Transverse colon (tissue), 4 donors: Measurements from ENCODE around the gene MIEF1. TPM values are rescaled to one million over a fixed set of nuclear protein-coding genes. Genes with fewer than 3 reads are reported as not detected.
"Not testable (repeated sequence)": the region's sequence is repeated elsewhere in the genome, so short reads cannot be mapped to it uniquely, and the experiment has no call there.

Experiments
- DNase-seq: peaks from one replicate; pipeline ENCODE4 v3.0.0-alpha.2; 2019
- H3K27ac ChIP-seq, 4 donors: fragments of 200-600 bp; sonication (generic); 2 replicates each; pipeline ENCODE4 v1.5.1; 2016 to 2018; ENCODE audit warnings: inconsistent platforms in 4 of 4
- H3K27me3 ChIP-seq: fragments of 200-600 bp; sonication (generic); 2 replicates; pipeline ENCODE4 v1.5.1; 2017; ENCODE audit warnings: inconsistent platforms
- H3K36me3 ChIP-seq, 4 donors: fragments of 200-600 bp; sonication (generic); 2 replicates each; pipeline ENCODE4 v1.5.1; 2017 to 2019; ENCODE audit warnings: inconsistent platforms in 4 of 4
- H3K4me1 ChIP-seq, 4 donors: fragments of 200-600 bp; sonication (generic); 2 replicates each; pipeline ENCODE4 v1.5.1; 2017 to 2020; ENCODE audit warnings: inconsistent platforms in 4 of 4
- H3K4me3 ChIP-seq, 4 donors: fragments of 200-600 bp; sonication (generic); 1 replicate in 1 of 4; 2 replicates in 3 of 4; pipeline versions ENCODE4 v1.5.1 to v1.6.1; 2017 to 2019; ENCODE audit warnings: inconsistent platforms in 4 of 4
- H3K9me3 ChIP-seq, 2 donors: fragments of 200-600 bp; sonication (generic); 2 replicates each; pipeline ENCODE4 v1.5.1; 2017 to 2019; ENCODE audit warnings: inconsistent platforms in 2 of 2
- CTCF ChIP-seq, 5 experiments: fragments of 200-600 bp in 3 of 5; fragments of 450-650 bp in 2 of 5; sonication (generic) in 3 of 5; IDR thresholded peaks; 1 replicate in 2 of 5; 2 replicates in 3 of 5; pipeline ENCODE4 v1.5.1; 2016 to 2017; ENCODE audit warnings: antibody characterized with exemption in 5 of 5, inconsistent platforms in 3 of 5, mild to moderate bottlenecking in 2 of 5, moderate library complexity in 1 of 5
- EP300 ChIP-seq: sonication (generic); formaldehyde crosslinking; IDR thresholded peaks from one replicate; pipeline ENCODE4 v1.6.1; 2017; ENCODE audit warnings: antibody characterized with exemption, low read depth
- POLR2A ChIP-seq: fragments of 450-650 bp; IDR thresholded peaks from one replicate; pipeline ENCODE4 v1.6.1; 2016; ENCODE audit warnings: antibody characterized with exemption, mild to moderate bottlenecking, moderate library complexity
- POLR2AphosphoS5 ChIP-seq, 3 donors: sonication (generic); formaldehyde crosslinking; IDR thresholded peaks; one replicate each; pipeline ENCODE4 v1.6.1; 2016; ENCODE audit warnings: antibody characterized with exemption in 3 of 3
- WGBS, 2 donors: methylation state at CpG; one replicate each; pipeline ENCODE4 v1.1.5; 2018; ENCODE audit warnings: low coverage in 1 of 2; 5-methylcytosine and 5-hydroxymethylcytosine counted together
- in situ Hi-C, 4 donors: fragments of 200-750 bp; cut with MboI; loops; one replicate each; pipeline versions ENCODE4 v1.15.0 to v1.15.1; 2017; ENCODE audit warnings: low sequenced_read_pairs in 3 of 4, low pct_ligation_motif_present in 1 of 4, low pct_unique_long_range_greater_than_20kb in 1 of 4
- intact Hi-C: fragments of 100-400 bp; cut with DNase I; formaldehyde crosslinking; loops from one replicate; pipeline ENCODE4 v1.15.1; 2023; ENCODE audit warnings: low total_unique reads
- total RNA-seq, 4 donors: library from RNA; depleted of rRNA; stranded (reverse); fragments of >200 nt; gene quantifications; one replicate each; pipeline ENCODE4 v1.1.0, GENCODE V29; 2016

The MIEF1 gene
- total RNA-seq, 4 donors from 2014 or later = 11.5 to 31.0 (median 25.6) TPM

GRCh38 chr22:39503630-39504029 lies 1.5 kb downstream of the MIEF1 start:
- TF ChIP-seq POLR2A = no peak
- no peak for TF ChIP-seq EP300
- TF ChIP-seq POLR2AphosphoS5 (IDR thresholded peaks at IDR 0.05) = no peak
- TF ChIP-seq CTCF (IDR thresholded peaks at IDR 0.05) = no peak
- peaks cover 15 to 33% (median 21%) of the 10 kb centered on the region in 4 donors for H3K4me1 ChIP-seq
- DNase-seq = no peak
- H3K27ac ChIP-seq = peak overlapping the region in 1 of 4 donors; percentile 93
- H3K27me3 ChIP-seq = no peaks in the 10 kb centered on the region
- H3K9me3 ChIP-seq = no peaks in the 10 kb centered on the region
- peaks cover 0 to 41% (median 14%) of the 10 kb centered on the region in 4 donors for H3K36me3 ChIP-seq
- intact Hi-C loops (no loop called here), in situ Hi-C loops (no loop called here)
- H3K4me3 ChIP-seq = peak overlapping the region in 2 of 4 donors; percentile 80 to 89
- 48% methylated on average over 6 of the region's 6 CpGs; no CpG with 5 or more reads in 1 of the 2 donors for WGBS, 2 donors

- intact Hi-C loops (no loop called here), in situ Hi-C loops (no loop called here)
- TF ChIP-seq CTCF (IDR thresholded peaks at IDR 0.05) (no peak), POLR2AphosphoS5 (IDR thresholded peaks at IDR 0.05) (no peak)
- H3K27ac ChIP-seq = no peak overlapping the region
- H3K27me3 ChIP-seq = no peaks in the 10 kb centered on the region
- H3K4me3 ChIP-seq = no peak overlapping the region
- H3K4me1 ChIP-seq = peaks cover 15 to 32% (median 21%) of the 10 kb centered on the region in 4 donors
- peaks cover 0 to 41% (median 15%) of the 10 kb centered on the region in 4 donors for H3K36me3 ChIP-seq
- no peak for DNase-seq
- no peaks in the 10 kb centered on the region for H3K9me3 ChIP-seq
- WGBS, 2 donors = 94 to 95% methylated on average over 14 to 16 of the region's 16 CpGs
Measured at GRCh38 chr22:39504071-39504470, 2.0 kb downstream of the MIEF1 start.

- intact Hi-C loops, H3K9me3 ChIP-seq, H3K27ac ChIP-seq, H3K27me3 ChIP-seq, in situ Hi-C loops, DNase-seq, H3K4me3 ChIP-seq: not testable (repeated sequence)
- peaks cover 0 to 67% (median 25%) of the 10 kb centered on the region in 4 donors for H3K36me3 ChIP-seq
- 74 to 90% methylated on average over 2 to 10 of the region's 10 CpGs for WGBS, 2 donors
- peaks cover 9 to 24% (median 12%) of the 10 kb centered on the region in 4 donors for H3K4me1 ChIP-seq
Measured at GRCh38 chr22:39507021-39507420, 4.9 kb downstream of the MIEF1 start.

GRCh38 chr22:39508393-39508792 lies 6.3 kb downstream of the MIEF1 start:
- TF ChIP-seq POLR2AphosphoS5 (IDR thresholded peaks at IDR 0.05) (no peak), EP300 (no peak), POLR2A (no peak), CTCF (IDR thresholded peaks at IDR 0.05) (no peak)
- peaks cover 0 to 80% (median 31%) of the 10 kb centered on the region in 4 donors for H3K36me3 ChIP-seq
- H3K27ac ChIP-seq = no peak overlapping the region
- H3K9me3 ChIP-seq = no peaks in the 10 kb centered on the region
- no peak overlapping the region for H3K4me3 ChIP-seq
- H3K4me1 ChIP-seq = peaks cover 4 to 18% (median 7%) of the 10 kb centered on the region in 4 donors
- no peaks in the 10 kb centered on the region for H3K27me3 ChIP-seq
- 76 to 77% methylated on average over 4 of the region's 4 CpGs for WGBS, 2 donors
- intact Hi-C loops = no loop called here
- in situ Hi-C loops = no loop called here
- no peak for DNase-seq

- TF ChIP-seq EP300 (no peak), POLR2A (no peak), CTCF (IDR thresholded peaks at IDR 0.05) (no peak), POLR2AphosphoS5 (IDR thresholded peaks at IDR 0.05) (no peak)
- H3K4me1 ChIP-seq = no peaks in the 10 kb centered on the region
- no peak for DNase-seq
- 87 to 93% methylated on average over 3 to 4 of the region's 4 CpGs for WGBS, 2 donors
- in situ Hi-C loops (no loop called here), intact Hi-C loops (loop anchor here (10.0 kb wide), 1 partner anchor 106 kb away; no protein-coding TSS in a partner anchor)
- H3K27ac ChIP-seq = no peak overlapping the region
- H3K4me3 ChIP-seq = no peak overlapping the region
- no peaks in the 10 kb centered on the region for H3K27me3 ChIP-seq
- H3K36me3 ChIP-seq = peaks cover 0 to 80% (median 33%) of the 10 kb centered on the region in 4 donors
- no peaks in the 10 kb centered on the region for H3K9me3 ChIP-seq
Measured at GRCh38 chr22:39510529-39511149, 8.5 kb downstream of the MIEF1 start.
